Glutamatergic neuron (in vitro differentiated cells): ENCODE measurements around the gene ZNRF3. TPM values are rescaled to one million over a fixed set of nuclear protein-coding genes. Genes with fewer than 3 reads are reported as not detected.

ENCODE experiments used
- DNase-seq: peaks from one replicate; pipeline ENCODE4 v3.0.0; 2022
- H3K27ac Mint-ChIP-seq: one replicate; pipeline ENCODE4 v1.8.0; 2020; ENCODE audit warnings: mild to moderate bottlenecking, mixed read lengths, inconsistent platforms; ENCODE audit not compliant: unreplicated experiment
- H3K27me3 Mint-ChIP-seq: one replicate; pipeline ENCODE4 v1.8.0; 2020; ENCODE audit warnings: mild to moderate bottlenecking, moderate library complexity, mixed read lengths, inconsistent platforms; ENCODE audit not compliant: unreplicated experiment
- H3K36me3 Mint-ChIP-seq: one replicate; pipeline ENCODE4 v1.8.0; 2020; ENCODE audit warnings: mild to moderate bottlenecking, mixed read lengths, inconsistent platforms; ENCODE audit not compliant: unreplicated experiment
- H3K4me1 Mint-ChIP-seq: one replicate; pipeline ENCODE4 v1.8.0; 2020; ENCODE audit warnings: mild to moderate bottlenecking, low read depth, mixed read lengths, inconsistent platforms; ENCODE audit not compliant: unreplicated experiment
- H3K4me3 Mint-ChIP-seq: one replicate; pipeline ENCODE4 v1.8.0; 2020; ENCODE audit warnings: mild to moderate bottlenecking, mixed read lengths, inconsistent platforms; ENCODE audit not compliant: unreplicated experiment
- H3K9me3 Mint-ChIP-seq: one replicate; pipeline ENCODE4 v1.8.0; 2020; ENCODE audit warnings: mild to moderate bottlenecking, moderate library complexity, mixed read lengths, inconsistent platforms; ENCODE audit not compliant: unreplicated experiment
- CTCF ChIP-seq: fragments of 200-600 bp; sonication (generic); IDR thresholded peaks from one replicate; pipeline ENCODE4 v1.5.0; 2021; ENCODE audit not compliant: partially characterized antibody, unreplicated experiment
- total RNA-seq: library from RNA; stranded (reverse); fragmentation: NEBNext Ultra II Directional; extraction: Animal tissue kit (Norgen Biotek cat#: 25700); gene quantifications from one replicate; pipeline ENCODE4 v1.2.1, GENCODE V29; 2021; ENCODE audit not compliant: unreplicated experiment

Gene ZNRF3
- total RNA-seq, 1 donor from 2014 or later, result 8.3 TPM

DNA sequence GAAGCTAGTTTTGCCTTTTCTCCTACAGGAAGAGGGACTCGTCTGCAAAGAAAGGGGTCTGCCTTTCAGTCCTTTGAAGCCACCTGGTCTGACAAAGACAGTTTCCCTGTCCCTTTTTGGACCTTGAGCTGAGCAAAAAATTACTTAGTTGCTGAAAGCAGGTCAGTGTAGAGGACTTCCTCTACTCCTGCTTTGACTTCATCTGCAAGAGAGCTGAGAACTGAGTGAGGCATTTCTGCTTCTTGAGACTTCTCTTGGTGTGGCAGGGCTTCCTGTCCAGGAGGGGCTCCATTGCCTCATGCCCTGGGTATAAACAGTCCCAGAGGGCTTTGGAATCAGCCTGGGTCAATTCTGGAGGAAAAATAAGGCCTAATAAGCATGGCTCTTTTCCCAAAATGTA, 73.1 kb downstream of the ZNRF3 start:
- Mint-ChIP-seq H3K27ac (peak overlapping the region; percentile 76), H3K4me3 (no peak overlapping the region), H3K27me3 (peaks cover 2% of the 10 kb centered on the region), H3K4me1 (peaks cover 10% of the 10 kb centered on the region), H3K36me3 (no peaks in the 10 kb centered on the region), H3K9me3 (peaks cover 2% of the 10 kb centered on the region)
- TF ChIP-seq CTCF, result no peak
- DNase-seq, result no peak

DNA sequence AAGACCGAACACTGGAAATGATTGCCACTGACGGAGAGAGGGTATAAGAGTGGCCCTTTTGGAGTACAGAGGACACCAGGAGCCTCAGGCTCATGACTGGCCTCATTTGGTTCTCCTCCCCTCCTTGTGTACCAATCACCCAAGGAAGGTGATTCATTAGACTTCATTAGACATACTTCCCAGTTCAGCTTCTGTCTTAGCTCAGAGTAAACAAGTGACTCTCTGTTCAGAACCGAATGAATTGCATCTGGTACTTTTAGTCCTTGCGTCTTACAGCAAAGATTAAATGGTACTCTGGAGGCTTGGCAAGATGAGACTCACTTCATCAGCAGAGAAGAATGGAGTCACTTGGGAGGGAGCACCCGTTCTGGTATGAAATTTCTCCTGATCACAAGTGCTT, 75.2 kb downstream of the ZNRF3 start:
- peaks cover 17% of the 10 kb centered on the region for H3K4me1 Mint-ChIP-seq
- no peaks in the 10 kb centered on the region for H3K36me3 Mint-ChIP-seq
- H3K9me3 Mint-ChIP-seq, result peaks cover 2% of the 10 kb centered on the region
- H3K4me3 Mint-ChIP-seq, result no peak overlapping the region
- TF ChIP-seq CTCF, result no peak
- no peak for DNase-seq
- H3K27me3 Mint-ChIP-seq, result peaks cover 2% of the 10 kb centered on the region
- no peak overlapping the region for H3K27ac Mint-ChIP-seq

DNA sequence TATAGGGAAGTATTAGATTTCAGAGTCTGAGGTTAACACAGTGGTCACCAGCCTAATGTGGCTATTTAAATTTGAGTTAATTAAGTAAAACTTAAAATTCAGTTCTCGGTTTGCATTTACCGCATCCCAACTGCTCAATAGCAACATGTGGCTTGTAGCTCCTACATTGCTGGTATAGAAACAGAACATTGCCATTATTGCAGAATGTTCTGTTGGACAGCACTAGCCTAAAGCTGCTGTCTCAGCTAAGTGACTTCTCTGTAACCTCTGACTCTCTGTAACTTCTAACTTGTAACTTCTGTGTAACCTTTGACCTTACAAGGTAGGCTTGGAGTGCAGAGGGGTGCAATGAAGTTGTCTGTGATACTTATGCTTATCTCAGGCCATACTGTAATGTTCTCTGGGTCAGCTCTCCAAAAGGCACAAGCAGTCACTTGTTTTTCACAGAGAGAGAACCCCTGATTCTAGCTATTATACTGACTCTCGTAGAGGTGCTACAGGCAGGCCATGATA, 78.7 kb downstream of the ZNRF3 start:
- no peak overlapping the region for H3K4me3 Mint-ChIP-seq
- H3K27me3 Mint-ChIP-seq, result peaks cover 2% of the 10 kb centered on the region
- H3K27ac Mint-ChIP-seq, result no peak overlapping the region
- TF ChIP-seq CTCF, result no peak
- peaks cover 3% of the 10 kb centered on the region for H3K9me3 Mint-ChIP-seq
- DNase-seq, result no peak
- H3K36me3 Mint-ChIP-seq, result no peaks in the 10 kb centered on the region
- H3K4me1 Mint-ChIP-seq, result peaks cover 8% of the 10 kb centered on the region

DNA sequence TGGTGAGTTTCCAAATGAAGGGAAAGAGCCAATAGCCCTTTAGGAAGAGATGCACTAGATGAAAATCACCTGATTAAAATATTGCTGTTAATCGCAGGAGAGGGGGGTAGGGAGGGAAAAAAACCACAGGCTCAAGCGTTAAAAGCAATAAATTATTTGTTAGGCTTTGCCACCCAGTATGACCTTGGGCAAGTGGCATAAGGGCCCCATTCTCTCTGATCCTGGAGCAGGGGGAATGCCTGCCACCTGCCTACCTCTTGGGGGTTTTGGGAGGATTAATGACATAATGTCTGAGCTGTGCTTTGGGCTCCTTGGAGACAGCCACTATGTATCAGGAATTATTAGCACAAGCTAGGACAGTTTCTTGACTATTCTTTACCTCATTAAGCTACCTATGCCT, 80.0 kb downstream of the ZNRF3 start:
- H3K4me1 Mint-ChIP-seq, result peaks cover 8% of the 10 kb centered on the region

More for the DNA sequence above, 80.0 kb downstream of the ZNRF3 start:
- Mint-ChIP-seq H3K27me3 (peaks cover 2% of the 10 kb centered on the region), H3K36me3 (no peaks in the 10 kb centered on the region), H3K4me3 (no peak overlapping the region), H3K9me3 (peaks cover 3% of the 10 kb centered on the region), H3K27ac (no peak overlapping the region)
- DNase-seq, result no peak
- no peak for TF ChIP-seq CTCF
